ENCODE measurements around the gene PEX10.

Gene PEX10

GRCh38 chr1:2386636-2387611 is 25.4 kb downstream of the PEX10 start:
- DNase-seq (ENCODE audit: low read depth) = no peak

GRCh38 chr1:2385606-2386280 is 26.6 kb downstream of the PEX10 start:
- DNase-seq (ENCODE audit: low read depth) = no peak

GRCh38 chr1:2384941-2385481 is 27.4 kb downstream of the PEX10 start:
- DNase-seq (ENCODE audit: low read depth) = no peak

- no peak for DNase-seq (ENCODE audit: low read depth)
Observed at GRCh38 chr1:2384130-2384860, 28.1 kb downstream of the PEX10 start.

GRCh38 chr1:2383576-2383975 is 28.8 kb downstream of the PEX10 start:
- DNase-seq (ENCODE audit: low read depth) = no peak

GRCh38 chr1:2382621-2383361 is 29.6 kb downstream of the PEX10 start:
- DNase-seq (ENCODE audit: low read depth) = no peak

GRCh38 chr1:2381741-2382620 is 30.4 kb downstream of the PEX10 start:
- peak; percentile 70 for DNase-seq (ENCODE audit: low read depth)

GRCh38 chr1:2380816-2381591 is 31.4 kb downstream of the PEX10 start:
- no peak for DNase-seq (ENCODE audit: low read depth)

- no peak for DNase-seq (ENCODE audit: low read depth)
Observed at GRCh38 chr1:2379733-2380404, 32.5 kb downstream of the PEX10 start.

GRCh38 chr1:2378956-2379732 is 33.2 kb downstream of the PEX10 start:
- no peak for DNase-seq (ENCODE audit: low read depth)

GRCh38 chr1:2378441-2378851 is 33.9 kb downstream of the PEX10 start:
- no peak for DNase-seq (ENCODE audit: low read depth)

- no peak for DNase-seq (ENCODE audit: low read depth)
Observed at GRCh38 chr1:2377751-2378440, 34.5 kb downstream of the PEX10 start.

GRCh38 chr1:2376931-2377672 is 35.3 kb downstream of the PEX10 start:
- no peak for DNase-seq (ENCODE audit: low read depth)

- no peak for DNase-seq (ENCODE audit: low read depth)
Observed at GRCh38 chr1:2376261-2376741, 36.1 kb downstream of the PEX10 start.

- DNase-seq (ENCODE audit: low read depth) = no peak
Observed at GRCh38 chr1:2375923-2376260, 36.5 kb downstream of the PEX10 start.

- DNase-seq (ENCODE audit: low read depth) = no peak
Observed at GRCh38 chr1:2375246-2375922, 37.0 kb downstream of the PEX10 start.

Data from fibroblast of gingiva (primary cell).